ENCODE data around the gene ZNF169. TPM values are rescaled to one million over a fixed set of nuclear protein-coding genes. Genes with fewer than 3 reads are reported as not detected.

The ZNF169 gene
- total RNA-seq, 2 donors from 2014 or later = 7.7 to 7.8 TPM

DNA sequence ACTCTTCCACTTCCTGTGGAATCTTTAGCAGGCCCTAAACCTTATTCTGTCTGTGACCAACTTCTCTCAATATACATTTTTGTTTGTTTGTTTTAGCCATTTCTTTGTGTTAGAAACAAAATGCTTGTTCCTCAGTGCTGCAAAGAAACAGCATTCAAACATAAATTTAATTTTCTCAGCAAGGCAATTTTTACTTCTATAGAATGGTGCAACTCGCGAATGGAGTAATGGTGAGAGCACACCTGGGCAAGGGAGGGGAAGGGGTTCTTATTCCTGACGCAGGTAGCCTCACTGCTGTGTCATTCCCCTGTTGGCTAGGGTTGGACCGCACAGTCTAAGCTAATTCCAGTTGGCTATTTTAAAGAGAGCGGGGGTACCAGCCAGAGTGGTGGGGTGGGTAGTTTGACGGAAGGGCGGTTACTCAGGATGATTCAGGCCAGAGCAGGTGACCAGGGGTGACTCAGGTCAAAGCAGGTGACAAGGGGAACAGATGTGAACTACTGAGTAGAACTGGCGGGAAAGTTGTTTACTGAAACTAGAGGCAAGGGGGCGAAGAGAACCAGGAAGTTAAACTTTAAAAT lies 21.4 kb downstream of the ZNF169 start:
- H3K9me3 ChIP-seq (ENCODE audit: control insufficient read depth, low read length) = peaks cover 53% of the 10 kb centered on the region
- Mint-ChIP-seq H3K27me3 (ENCODE audit: insufficient read depth) (no peaks in the 10 kb centered on the region), H3K9me3 (peaks cover 20% of the 10 kb centered on the region), H3K27ac (no peak overlapping the region), H3K4me3 (no peak overlapping the region), H3K36me3 (ENCODE audit: low read depth) (peaks cover 63% of the 10 kb centered on the region), H3K4me1 (peaks cover 11% of the 10 kb centered on the region)
- 93 to 100% methylated on average over 2 to 9 of the region's 9 CpGs for WGBS, 2 experiments (ENCODE audit: insufficient coverage in 1 of 2, insufficient read length in 1 of 2)
- peaks cover 41% of the 10 kb centered on the region for H3K36me3 ChIP-seq (ENCODE audit: control insufficient read depth, insufficient read depth, low read length)
- H3K9ac ChIP-seq (ENCODE audit: extremely low read depth, low read length, poor library complexity, severe bottlenecking) = no peak overlapping the region
- H3K27ac ChIP-seq (ENCODE audit: low read depth, low read length) = no peak overlapping the region
- TF ChIP-seq, protein P1, sequence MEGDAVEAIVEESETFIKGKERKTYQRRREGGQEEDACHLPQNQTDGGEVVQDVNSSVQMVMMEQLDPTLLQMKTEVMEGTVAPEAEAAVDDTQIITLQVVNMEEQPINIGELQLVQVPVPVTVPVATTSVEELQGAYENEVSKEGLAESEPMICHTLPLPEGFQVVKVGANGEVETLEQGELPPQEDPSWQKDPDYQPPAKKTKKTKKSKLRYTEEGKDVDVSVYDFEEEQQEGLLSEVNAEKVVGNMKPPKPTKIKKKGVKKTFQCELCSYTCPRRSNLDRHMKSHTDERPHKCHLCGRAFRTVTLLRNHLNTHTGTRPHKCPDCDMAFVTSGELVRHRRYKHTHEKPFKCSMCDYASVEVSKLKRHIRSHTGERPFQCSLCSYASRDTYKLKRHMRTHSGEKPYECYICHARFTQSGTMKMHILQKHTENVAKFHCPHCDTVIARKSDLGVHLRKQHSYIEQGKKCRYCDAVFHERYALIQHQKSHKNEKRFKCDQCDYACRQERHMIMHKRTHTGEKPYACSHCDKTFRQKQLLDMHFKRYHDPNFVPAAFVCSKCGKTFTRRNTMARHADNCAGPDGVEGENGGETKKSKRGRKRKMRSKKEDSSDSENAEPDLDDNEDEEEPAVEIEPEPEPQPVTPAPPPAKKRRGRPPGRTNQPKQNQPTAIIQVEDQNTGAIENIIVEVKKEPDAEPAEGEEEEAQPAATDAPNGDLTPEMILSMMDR (conservative IDR thresholded peaks at IDR 0.05) = no peak
- DNase-seq = no peak
- no peaks in the 10 kb centered on the region for H3K4me1 ChIP-seq (ENCODE audit: control insufficient read depth, insufficient read depth, low read length)
- H3K27me3 ChIP-seq (ENCODE audit: control insufficient read depth, insufficient read depth, low read length, poor library complexity, severe bottlenecking) = no peaks in the 10 kb centered on the region
- H3K4me3 ChIP-seq (ENCODE audit: low read length) = peak overlapping the region; percentile 16

DNA sequence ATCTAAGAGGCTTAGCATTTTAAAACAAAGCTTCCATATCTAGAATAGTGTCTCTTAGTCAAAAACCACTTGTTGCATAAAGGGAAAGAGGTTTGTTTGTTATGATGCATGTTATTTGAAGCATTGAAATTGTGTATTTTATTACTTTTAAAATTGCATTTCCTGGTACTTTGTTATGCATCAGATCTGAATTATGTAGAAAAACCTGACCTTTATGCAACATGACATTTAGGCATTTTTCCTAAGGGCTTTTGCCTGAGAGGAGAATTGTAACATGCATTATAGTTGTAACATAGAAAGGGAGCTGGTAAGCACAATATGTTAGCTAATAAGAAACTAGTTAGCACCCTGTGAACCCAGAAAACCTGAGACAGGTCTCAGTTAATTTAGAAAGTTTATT lies 22.0 kb downstream of the ZNF169 start:
- DNase-seq = no peak
- H3K27ac Mint-ChIP-seq = no peak overlapping the region
- H3K36me3 Mint-ChIP-seq (ENCODE audit: low read depth) = peaks cover 61% of the 10 kb centered on the region

DNA sequence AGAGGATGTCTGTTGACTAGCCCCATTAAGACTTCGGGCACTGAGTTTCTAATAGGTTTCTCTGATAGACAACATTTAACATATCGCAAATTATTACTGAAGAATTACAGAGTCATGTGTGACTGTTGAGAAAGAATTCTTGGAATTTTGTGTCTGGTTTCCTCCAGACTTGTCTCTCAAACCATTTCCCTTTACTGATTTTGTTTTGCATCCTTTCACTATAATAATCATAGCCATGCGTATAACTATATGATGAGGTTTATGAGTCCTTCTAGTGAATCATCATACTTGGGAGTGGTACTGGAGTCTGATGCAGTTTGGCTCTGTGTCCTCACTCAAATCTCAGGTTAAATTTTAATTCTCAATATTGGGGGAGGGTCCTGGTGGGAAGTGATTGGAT lies 27.0 kb downstream of the ZNF169 start:
- H3K27me3 Mint-ChIP-seq (ENCODE audit: insufficient read depth) = no peaks in the 10 kb centered on the region
- no peak overlapping the region for H3K4me3 ChIP-seq (ENCODE audit: low read length)
- no peaks in the 10 kb centered on the region for H3K4me1 ChIP-seq (ENCODE audit: control insufficient read depth, insufficient read depth, low read length)
- no peak for DNase-seq
- peaks cover 31% of the 10 kb centered on the region for H3K36me3 ChIP-seq (ENCODE audit: control insufficient read depth, insufficient read depth, low read length)
- no peak overlapping the region for H3K9ac ChIP-seq (ENCODE audit: extremely low read depth, low read length, poor library complexity, severe bottlenecking)
- peaks cover 4% of the 10 kb centered on the region for H3K4me1 Mint-ChIP-seq
- TF ChIP-seq, protein P1 (conservative IDR thresholded peaks at IDR 0.05) = no peak
- WGBS, 2 experiments (ENCODE audit: insufficient coverage in 1 of 2, insufficient read length in 1 of 2) = 100% methylated on average over 3 of the region's 3 CpGs; no CpG with 5 or more reads in 1 of the 2 experiments
- no peak overlapping the region for H3K27ac ChIP-seq (ENCODE audit: low read depth, low read length)
- H3K36me3 Mint-ChIP-seq (ENCODE audit: low read depth) = peaks cover 53% of the 10 kb centered on the region
- peaks cover 4% of the 10 kb centered on the region for H3K9me3 Mint-ChIP-seq
- peaks cover 21% of the 10 kb centered on the region for H3K9me3 ChIP-seq (ENCODE audit: control insufficient read depth, low read length)
- H3K27ac Mint-ChIP-seq = no peak overlapping the region
- no peaks in the 10 kb centered on the region for H3K27me3 ChIP-seq (ENCODE audit: control insufficient read depth, insufficient read depth, low read length, poor library complexity, severe bottlenecking)
- no peak overlapping the region for H3K4me3 Mint-ChIP-seq

More for the DNA sequence above, 22.0 kb downstream of the ZNF169 start:
- Histone ChIP-seq H3K4me3 (ENCODE audit: low read length) (peak overlapping the region; percentile 16), H3K27ac (ENCODE audit: low read depth, low read length) (no peak overlapping the region), H3K36me3 (ENCODE audit: control insufficient read depth, insufficient read depth, low read length) (peaks cover 41% of the 10 kb centered on the region), H3K9ac (ENCODE audit: extremely low read depth, low read length, poor library complexity, severe bottlenecking) (no peak overlapping the region), H3K27me3 (ENCODE audit: control insufficient read depth, insufficient read depth, low read length, poor library complexity, severe bottlenecking) (no peaks in the 10 kb centered on the region), H3K4me1 (ENCODE audit: control insufficient read depth, insufficient read depth, low read length) (no peaks in the 10 kb centered on the region), H3K9me3 (ENCODE audit: control insufficient read depth, low read length) (peaks cover 50% of the 10 kb centered on the region)
- Mint-ChIP-seq H3K4me1 (peaks cover 11% of the 10 kb centered on the region), H3K4me3 (no peak overlapping the region), H3K9me3 (peaks cover 20% of the 10 kb centered on the region), H3K27me3 (ENCODE audit: insufficient read depth) (no peaks in the 10 kb centered on the region)
- TF ChIP-seq, protein P1 (conservative IDR thresholded peaks at IDR 0.05) = no peak
